GM03348 (cell line): ENCODE measurements around the gene OR2F1.

Source experiments
- DNase-seq: peaks from one replicate; pipeline ENCODE4 v3.0.0; 2012; ENCODE audit warnings: low spot score

Gene OR2F1, protein sequence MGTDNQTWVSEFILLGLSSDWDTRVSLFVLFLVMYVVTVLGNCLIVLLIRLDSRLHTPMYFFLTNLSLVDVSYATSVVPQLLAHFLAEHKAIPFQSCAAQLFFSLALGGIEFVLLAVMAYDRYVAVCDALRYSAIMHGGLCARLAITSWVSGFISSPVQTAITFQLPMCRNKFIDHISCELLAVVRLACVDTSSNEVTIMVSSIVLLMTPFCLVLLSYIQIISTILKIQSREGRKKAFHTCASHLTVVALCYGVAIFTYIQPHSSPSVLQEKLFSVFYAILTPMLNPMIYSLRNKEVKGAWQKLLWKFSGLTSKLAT

DNA sequence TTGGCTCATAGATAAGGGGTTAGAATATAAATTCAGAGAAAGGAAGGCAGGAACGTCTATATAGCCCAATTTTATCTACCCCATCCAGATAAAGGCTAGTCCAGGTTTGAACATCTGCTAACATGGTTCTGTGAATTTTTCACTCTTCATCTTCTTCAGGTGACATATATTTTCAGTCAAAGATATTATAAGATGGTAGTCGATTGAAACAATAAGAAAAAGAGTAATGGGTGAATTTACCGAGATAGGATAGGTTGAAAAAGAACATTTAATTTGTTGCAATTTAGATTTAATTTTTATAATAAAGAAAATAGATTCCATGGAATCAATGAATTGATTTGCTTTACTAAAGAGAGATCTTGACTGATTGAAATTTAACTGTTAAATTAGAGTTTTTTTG is at the start of gene OR2F1:
TSS of gene OR2F1 (plus strand) at position 301 of the 400 bp plus-strand sequence. CDS start 5,127 bp downstream, outside the sequence.
- DNase-seq, result no peak

DNA sequence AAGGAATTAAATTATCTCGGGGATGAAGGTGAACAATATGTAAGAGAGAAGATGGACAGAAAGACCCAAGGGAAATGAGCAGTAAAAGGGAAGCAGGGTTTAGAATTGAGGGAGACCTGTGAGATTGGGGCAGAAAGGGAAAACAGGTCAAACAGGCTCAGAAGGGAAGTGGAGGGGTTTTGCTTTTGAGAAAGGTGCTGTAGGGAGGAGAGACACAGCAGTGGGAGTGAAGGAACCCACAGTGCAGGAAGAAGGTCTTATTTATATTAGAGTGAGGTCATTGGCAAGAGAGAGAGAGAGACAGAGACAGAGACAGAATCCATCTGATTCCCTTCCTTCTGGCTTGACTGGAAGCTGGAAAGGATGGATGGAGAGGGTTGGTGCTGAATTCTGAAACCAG is 49.1 kb upstream of the OR2F1 start:
- no peak for DNase-seq

DNA sequence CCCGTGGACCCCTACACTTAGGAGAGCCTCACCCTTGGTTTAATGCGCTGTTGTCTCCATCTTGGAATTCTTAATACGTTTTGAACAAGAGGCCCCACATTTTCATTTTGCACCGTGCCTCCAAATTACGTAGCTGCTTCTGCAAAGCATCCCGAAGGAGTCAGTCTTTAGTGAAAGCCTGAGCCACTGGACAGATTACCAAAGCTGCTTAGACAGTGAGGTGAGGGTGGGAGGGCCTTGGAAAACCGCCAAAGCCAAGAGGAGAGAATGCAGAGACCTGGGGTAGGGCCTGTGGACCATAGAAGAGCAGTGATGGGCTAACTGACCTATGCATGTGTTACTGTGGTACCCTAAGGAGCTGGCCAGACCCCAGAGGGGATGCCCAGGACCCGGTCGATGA is 48.5 kb upstream of the OR2F1 start:
- DNase-seq, result no peak

DNA sequence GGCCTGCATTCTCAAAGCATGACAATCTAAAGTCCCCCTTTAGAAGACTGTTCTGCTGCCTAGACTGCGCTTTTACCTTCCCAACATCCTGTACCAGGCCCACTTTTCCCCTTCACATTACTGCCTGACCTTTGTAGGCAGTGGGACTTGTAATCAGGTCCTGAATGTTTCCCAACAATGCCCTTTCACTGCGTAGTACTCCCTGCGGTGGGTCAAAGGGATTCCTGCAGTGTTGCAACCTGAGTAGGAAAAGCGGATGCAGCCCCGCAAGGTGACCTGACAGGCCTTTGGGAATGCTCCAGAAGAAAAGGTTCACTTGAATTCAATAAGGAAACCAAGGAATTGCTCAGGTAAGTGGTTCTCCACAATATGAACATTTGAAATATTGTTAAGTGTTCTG is 47.7 kb upstream of the OR2F1 start:
- DNase-seq, result no peak

DNA sequence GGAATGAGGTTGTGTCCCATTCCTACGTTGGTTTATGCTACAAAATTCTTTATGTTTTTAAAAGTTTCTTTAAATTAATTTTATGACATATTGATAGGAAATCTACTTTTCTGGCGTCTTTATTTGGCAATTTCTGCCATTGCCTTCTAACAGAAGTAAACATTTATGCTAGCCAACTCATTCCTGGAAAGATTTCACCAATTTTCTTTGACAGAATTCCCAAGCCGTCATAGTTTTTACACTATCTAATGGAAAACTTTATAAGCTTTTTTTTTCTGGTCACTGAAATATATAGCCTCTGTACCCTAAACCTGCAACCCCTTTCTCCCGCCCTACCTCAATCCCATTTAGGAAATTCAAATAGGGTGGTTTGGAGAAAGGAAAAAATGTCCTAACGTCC is 46.5 kb upstream of the OR2F1 start:
- no peak for DNase-seq

DNA sequence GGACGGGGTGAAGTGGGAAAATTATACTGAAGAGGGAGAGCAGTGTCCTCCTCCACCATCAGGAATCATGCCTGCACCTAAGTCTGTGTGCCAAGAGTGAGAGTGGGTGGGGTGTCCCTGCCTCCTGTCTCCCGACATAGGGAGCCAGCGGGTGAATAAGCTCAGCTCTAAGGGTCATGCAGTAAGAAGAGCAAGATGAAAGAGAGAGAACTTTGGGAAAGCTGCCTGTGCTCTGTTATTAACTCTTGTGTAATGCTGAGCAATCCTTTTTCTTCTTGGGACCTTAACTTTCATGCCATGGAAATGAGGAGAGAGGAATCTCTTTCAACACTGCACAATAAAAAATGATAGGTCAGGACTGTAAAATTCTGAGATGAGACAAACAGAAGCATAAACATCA is 44.8 kb upstream of the OR2F1 start:
- DNase-seq, result peak; percentile 34

DNA sequence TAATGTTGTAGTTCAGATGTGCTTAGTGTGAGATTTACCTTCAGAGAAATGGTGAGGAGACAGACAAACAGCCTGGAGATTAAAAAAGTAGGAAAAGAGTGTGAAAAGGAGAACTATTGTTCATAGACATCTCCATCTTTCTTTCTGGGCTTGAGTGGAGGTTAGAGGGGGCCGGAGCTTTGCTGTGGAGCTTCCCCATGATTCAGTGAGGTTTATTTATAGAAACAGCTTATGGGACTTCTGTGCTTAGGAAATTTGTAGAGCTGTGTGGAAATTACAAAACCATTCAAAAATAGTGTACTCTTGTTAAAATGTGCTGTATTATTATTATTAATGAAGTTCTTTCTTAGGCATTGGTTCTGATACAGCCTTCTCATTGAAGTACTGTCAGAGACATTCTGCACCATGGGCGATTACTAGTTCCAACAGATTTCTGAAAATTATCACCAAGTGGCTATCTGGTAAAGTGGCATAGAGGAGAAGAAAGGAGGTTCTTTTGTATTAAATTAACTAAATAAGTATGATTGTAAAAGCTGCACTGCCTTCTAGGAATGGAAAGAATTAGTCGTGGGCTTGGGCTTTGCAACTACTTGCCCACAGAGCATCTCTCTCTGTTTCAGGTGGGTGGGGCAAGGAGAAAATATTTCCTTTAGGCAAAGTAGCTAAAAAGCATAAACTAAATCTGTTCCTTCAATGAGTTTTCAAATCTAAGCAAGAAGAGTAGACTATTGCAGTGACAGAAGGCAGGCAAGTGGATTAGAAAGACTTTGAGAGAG is 44.0 kb upstream of the OR2F1 start:
- no peak for DNase-seq

DNA sequence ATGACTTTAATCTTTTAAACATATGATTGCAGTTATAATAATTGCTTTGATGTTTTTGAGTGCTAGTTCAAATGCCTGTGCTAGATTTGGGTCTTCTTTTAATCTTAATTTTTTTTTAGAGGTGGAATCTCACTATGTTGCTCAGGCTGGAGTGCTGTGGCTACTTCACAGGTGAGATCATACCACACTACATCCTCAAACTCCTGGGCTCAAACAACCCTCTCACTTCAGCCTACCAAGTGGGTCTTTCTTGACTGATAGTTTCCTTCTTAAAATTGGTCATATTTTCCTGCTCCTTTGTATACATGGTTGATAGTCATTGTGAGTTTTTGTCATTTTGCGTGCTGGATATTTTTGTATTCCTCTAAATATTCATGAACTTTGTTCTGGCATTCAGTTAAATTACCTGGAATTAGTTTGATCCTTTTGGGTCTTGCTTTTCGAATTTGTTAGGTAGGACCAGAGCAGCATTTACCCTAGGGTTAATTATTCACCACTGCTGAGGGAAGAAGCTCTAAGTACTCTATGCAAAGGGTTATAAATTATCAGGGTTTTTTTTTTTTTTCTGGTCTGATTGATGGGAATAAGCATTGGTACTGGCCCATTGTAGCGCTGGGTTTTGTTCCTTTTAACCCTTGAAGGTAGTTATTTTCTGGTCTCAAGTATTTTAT is 40.6 kb upstream of the OR2F1 start:
- no peak for DNase-seq

DNA sequence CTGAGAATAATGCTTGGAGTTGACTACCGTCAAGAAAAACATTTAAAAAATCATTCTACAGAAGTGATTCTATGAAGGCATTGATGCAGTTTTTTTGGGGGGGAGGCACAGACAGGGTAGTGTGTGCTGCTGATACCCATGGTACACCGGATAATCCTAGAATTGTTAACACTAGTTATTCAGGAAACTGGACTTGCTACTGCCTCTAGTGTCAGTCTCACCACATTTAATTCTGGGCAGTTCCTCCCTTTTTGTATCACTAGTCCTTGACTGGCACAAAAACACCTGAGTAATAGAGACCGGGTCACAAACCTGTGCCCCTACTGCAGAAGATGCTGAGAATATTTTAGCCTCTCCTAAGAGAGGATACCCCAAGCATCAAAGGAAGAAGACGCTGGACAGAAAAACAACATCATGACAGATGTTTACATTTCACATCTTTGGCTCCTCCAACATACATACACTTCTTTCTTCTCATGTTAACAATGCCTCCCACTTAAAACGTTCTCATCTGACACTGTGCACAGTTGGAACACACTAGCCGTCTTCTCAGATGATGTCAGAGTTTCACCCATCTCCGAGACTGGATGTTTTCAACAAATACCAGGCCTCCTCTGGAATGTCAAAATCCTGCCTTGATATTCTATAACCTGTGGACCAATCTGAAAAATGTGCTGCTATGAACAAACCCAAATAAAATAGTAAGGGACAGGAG is 39.5 kb upstream of the OR2F1 start:
- no peak for DNase-seq

DNA sequence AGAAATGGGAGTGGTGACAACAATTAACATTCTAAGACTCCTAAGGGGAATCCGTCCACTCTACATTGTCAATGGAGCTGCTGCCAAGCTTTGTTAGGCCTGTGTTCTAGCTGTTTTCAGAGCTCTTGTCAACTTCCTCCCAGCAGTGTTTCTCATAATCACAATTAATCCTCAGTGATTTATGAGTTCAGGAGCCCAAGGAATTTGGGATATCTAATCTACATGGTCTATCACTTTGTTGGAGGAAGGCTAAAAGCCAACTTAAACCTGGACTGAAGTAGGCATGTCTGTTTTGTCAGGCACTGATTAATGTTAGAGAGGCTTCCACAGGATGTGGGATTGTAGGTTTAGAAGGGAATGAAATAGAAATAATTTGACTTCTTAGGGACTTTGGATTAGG is 29.8 kb upstream of the OR2F1 start:
- DNase-seq, result no peak

DNA sequence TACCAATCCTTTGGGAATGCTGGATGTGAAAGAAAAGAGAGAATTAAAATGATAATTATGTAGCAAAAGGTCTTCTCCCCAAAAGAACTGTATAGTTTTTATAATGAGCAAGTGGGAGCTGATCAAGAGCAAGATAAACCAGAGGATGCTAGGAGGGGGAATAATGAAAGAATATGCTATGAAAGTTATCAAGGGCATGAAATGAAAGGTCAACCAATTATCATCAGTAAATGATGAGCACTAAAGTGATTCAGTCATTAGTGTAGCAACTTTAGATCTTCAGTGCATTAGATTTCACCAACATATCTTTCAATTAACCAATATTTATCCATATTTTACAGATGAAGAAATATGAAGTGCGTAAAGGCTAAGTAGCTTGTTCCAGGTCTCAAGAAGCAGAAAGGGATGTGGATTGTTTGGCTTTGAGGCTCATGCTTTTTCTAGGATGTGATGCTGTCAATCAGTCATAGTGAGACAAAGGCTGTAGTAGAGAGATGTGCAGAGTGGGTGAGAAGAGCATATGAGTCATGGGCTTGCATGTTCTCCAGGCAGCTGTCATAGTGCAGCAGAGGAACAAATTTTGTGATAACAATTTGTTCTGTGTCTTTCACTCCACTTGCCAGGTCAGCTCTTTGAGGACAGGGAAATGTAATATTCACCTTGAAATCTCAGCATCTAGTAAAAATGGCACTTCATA is 25.3 kb upstream of the OR2F1 start:
- no peak for DNase-seq

DNA sequence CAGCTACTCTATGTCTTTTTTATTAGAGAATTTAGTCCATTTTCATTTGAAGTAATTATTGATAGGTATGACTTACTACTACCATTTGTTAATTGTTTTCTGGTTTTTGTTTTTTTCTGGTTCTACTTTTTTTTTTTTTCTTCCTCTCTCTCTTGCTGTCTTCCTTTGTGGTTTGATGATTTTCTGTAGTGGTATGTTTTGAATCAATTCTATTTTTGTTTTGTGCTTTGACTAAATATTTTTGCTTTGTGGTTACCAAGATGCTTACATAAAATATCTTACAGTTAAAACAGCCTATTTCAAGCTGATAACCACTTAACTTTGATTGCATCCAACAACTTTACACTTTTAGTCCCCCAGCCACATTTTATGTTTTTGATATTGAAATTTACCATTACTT is 22.9 kb upstream of the OR2F1 start:
- peak; percentile 9 for DNase-seq

DNA sequence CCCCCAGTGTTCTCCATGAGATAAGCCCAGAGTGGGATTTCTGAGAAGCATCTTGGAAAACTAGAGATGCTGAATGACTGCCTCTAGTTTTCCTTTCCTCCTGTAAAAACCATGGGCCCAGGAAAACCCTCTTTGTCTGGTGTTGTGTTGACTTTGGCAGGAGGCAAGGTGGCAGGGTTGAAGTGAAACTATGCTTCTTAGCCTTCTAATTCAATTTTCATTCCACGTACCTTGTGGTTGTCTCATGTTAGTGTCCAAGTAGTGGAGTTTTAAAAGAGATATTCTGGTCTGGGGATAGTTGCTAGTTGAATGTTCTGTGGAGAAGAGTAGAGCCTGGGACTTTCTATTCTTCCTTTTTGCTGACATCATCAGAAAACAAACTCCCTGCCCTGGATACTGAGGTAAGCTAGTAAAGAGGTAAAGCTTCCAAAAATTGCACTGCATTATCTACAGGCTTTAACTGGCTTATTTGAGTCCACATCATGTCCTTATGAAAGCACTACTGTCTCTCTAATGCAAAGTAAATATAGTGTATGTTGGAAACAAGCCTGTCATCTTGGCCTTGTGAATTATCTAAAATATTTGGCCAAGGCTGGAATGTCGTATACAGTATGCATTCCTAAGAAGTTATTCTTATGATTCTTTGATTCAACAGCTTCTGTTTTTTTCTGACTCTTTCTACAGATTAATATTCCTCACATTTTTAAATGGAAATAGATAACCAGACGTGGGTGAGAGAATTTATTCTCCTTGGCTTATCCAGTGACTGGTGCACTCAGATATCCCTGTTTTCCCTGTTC is 19.9 kb upstream of the OR2F1 start, which contains the start of gene OR2F2:
TSS of gene OR2F2 (plus strand) at position 708 of the 800 bp plus-strand sequence. CDS start at position 708, 0 bp downstream.
- peak; percentile 46 for DNase-seq

DNA sequence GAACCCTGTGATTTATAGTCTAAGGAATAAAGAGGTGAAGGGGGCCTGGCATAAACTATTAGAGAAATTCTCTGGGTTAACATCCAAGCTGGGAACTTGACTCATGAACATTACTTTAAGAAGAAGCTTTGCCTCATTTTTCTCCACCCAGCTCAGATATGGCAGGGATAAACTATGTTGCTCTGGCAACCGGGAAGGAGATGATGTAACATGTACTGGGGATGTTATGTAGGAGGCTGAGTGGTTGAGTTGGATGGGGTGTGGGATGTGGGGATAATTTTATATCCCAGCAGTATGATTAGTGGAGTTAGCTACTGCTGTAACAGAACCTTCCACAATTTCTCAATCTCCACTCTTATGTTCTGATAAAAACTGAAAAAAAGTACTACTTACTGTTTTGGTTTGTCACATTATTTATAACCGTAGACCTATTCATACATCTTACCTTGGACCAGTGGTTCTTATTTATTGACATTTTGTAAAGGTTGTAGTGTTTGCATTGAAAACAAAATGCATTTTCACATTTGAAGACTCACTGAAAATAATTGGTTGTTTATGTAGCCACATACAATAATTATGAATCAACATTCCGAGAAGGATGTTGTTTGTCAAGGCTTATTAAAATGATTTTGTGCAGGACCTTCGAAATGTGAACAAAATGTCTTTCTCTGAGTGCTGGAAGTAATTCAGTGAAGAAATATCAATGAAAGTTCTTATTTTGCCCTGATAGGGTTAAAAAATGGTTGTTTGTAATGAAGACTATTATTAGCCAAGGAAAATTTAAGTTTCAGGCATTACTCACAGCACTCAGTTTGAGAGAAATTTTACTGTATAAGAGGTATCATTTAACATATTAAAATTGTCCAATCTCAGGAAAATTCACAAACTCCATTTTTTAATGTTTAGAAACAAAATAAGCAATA is 18.3 kb upstream of the OR2F1 start:
- DNase-seq, result peak; percentile 81

DNA sequence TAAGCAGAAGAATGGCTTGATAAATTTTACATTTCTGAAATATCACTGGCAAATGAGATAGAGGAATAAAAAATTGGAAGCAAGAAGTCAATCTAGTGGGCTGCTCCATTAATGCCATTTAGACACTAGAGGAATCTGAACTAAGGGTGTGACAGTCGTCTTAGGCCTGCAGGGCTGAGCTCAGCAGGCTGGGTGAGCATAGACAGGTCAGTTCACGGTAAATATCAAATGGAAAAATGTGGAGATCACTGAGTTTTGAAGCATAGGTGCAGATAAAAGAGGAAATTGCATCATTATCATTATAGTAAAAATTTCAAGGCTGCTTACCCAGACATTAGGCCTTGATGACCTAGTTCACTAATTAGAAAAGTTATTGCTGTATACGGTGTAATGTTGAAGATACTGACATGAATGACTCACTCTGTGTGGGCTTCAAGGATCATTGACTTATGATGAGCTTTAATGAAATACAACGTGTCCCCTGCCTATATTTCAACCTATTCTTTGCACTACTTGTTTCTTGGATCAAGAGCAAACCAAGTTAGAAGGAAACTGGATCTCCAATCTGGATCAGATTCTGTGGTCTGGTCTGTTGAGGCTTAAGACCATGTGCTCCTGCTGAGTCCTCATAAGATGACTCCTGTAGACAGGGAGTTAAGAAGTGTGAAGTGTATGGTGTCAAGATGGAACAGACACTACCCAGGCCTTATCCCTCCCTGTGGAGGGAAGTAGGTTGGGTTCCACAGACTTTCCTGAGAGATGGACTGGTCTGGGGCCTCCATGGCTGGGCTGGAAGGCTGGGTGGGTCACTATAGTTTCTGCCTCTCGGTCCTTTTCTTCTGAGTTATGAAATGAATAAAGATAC is 16.0 kb upstream of the OR2F1 start:
- no peak for DNase-seq

DNA sequence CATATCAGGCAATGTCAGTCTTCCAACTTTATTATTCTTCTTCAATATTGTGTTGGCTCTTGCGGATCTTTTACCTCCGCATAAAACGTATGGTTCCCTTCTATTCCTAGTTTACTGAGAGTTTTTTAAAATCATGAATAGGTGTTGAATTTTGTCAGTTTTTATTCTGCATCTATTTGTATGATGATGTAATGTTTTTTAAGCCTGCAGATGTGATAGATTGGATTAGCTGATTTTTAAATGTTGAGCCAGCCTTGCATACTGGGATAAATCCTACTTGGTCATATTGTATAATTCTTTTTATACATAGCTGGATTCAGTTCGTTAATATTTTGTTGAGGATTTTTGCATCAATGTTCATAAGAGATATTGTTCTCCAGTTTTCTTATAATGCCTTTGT is 9.2 kb upstream of the OR2F1 start:
- no peak for DNase-seq

DNA sequence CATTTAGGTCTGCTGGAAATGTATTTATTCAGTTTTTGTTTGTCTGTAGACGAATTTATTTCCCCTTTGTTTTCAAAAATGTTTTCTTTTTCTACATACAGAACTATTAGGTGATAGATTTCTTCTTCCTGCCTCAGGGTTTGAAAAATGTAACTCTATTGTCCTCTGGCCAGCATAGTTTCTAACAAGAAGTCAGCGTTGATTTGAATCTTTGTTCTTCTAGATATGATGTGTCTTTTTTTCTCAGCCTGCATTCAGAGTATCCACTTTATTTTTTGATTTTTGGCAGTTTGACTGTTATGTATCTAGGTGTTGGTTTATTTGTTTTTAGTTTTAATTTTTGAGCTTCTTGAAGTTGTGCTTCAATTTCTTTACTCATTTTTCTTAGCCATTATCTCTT is 7.5 kb upstream of the OR2F1 start:
- no peak for DNase-seq

DNA sequence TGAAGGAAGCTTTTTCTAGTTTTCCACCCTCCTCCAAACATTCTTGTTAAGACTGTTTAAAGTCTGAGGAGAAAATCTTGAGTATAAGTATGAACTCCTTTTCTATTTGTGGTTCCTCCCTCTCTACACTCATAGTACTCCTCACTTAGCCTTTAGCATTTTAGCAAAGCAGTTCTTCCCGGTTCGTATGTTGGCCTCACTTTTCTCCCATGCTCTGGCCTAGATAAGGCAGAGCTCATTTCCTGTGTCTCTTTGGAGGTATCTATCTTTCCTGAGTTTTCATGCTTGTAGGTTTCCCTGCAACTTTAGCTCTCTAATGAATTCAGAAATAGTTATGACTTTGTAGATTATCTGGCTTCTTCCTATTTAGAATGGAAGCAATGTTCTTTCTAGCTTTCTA is 5.9 kb upstream of the OR2F1 start:
- no peak for DNase-seq

DNA sequence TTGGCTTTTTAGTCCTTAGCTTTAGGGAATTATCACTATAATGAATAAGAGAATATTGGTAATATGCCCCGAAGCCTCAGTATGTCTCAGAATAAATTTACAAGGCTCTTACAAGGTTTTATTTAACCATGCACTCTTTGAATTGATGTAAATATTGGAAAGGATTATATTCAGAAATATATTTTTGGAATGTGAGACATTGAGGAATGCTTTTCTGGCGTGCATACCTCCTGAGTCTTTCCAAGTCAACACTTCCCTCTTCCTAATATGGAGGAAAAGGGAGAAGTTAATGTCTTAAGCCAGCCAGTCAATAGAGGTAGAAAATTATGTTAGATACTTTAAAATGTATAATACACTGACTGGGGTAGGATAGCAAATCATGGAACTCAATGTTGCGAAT is 1.2 kb upstream of the OR2F1 start:
- peak; percentile 35 for DNase-seq
